Measurements from ENCODE around the gene ZSWIM9.

The ZSWIM9 gene

GRCh38 chr19:48169939-48170803 is at the start of gene ZSWIM9, which contains the start of gene LIG1:
TSS of gene ZSWIM9 (plus strand) at chr19:48170680. CDS start at chr19:48171803, 1,123 bp downstream.
TSS of gene LIG1 (minus strand) at chr19:48170344. CDS start at chr19:48165566, 4,778 bp downstream.
- peak; percentile 90 to 91 for DNase-seq

- DNase-seq = no peak
Measured at GRCh38 chr19:48121066-48121465, 49.4 kb upstream of the ZSWIM9 start.

GRCh38 chr19:48121909-48122371 is 48.5 kb upstream of the ZSWIM9 start:
- no peak for DNase-seq

DNA sequence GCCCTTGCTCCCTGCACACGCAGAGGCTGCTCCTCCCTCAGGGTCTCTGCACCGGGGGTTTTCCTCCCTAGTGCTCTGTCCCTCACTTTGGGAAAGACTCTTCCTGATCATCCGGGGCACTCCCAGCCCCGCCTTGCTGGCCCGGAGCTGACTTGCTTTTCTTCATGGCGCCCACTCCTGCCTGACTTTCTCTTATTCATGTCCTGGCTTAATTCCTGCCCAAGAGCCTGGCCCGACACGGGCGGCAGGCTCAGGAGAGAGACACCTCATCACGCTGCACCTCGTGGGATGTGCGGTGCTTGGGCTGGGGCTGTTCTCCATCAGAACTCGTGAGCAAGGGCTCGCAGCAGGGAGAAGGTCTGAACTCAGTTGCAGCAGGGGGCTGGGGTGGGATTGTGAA is 48.1 kb upstream of the ZSWIM9 start:
- no peak for DNase-seq

DNA sequence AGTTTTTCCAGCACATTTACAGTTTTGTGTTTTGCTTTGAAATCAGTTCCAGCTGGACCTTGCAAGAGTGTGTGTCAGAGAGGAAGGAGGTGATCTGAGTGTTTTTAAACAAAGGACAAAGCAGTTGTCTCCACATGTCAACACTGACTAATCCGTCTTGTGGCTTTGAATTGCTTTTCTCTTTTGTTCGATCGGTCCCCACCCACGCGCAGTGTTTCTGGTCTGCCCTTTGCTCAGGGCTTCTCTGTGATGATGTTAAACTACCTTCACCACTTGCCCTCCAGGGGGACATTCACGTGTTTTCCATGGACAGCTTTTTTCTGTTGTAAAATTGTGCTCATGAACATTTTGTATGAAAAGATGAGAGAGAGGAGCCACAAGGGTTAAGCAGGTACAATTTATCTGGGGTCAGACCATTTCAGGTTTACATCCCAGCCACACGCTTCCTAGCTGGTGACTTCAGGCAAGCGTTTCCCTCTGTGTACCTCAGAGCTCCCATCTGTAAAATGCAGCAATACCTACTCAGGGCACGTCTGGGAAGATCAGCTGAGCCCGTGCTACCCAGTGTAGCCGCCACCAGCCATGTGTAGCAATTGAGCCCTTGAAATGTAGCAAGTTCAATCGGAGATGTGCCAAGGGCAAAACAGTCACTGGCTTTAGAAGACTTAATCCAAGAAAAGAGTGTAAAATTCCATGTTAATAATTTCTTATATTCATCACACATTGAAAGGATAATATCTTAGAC is 46.4 kb upstream of the ZSWIM9 start:
- DNase-seq = no peak

- DNase-seq = no peak
Measured at GRCh38 chr19:48127561-48127960, 42.9 kb upstream of the ZSWIM9 start.

GRCh38 chr19:48133094-48133493 is 37.4 kb upstream of the ZSWIM9 start:
- DNase-seq = no peak

GRCh38 chr19:48135411-48135810 is 35.1 kb upstream of the ZSWIM9 start:
- peak in 1 of 2 donors; percentile 3 for DNase-seq

GRCh38 chr19:48136547-48136946 is 33.9 kb upstream of the ZSWIM9 start:
- no peak for DNase-seq

- DNase-seq = no peak
Measured at GRCh38 chr19:48137411-48137810, 33.1 kb upstream of the ZSWIM9 start.

- no peak for DNase-seq
Measured at GRCh38 chr19:48139053-48139452, 31.4 kb upstream of the ZSWIM9 start.

GRCh38 chr19:48147597-48148175 is 22.8 kb upstream of the ZSWIM9 start:
- no peak for DNase-seq

GRCh38 chr19:48148576-48148975 is 21.9 kb upstream of the ZSWIM9 start:
- no peak for DNase-seq

DNA sequence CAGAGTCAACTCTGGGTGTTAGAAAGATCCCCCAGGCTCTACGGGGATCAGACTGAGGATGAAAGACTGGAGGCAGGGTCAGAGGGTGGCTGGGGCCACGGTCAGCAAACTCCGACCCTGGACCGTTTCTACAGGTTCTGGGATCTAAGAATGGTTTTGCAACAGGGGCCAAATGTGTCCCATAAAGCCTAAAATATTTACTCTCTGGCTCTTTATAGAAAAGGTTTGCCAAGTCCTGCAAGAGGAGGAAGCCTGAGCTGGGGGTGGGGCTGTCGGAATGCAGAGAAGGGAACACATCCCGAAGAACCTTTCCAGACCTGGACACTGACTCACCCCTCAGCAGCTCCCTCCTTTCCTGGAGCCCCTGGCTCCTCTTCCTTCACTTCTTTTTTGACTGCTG is 21.1 kb upstream of the ZSWIM9 start:
- no peak for DNase-seq

GRCh38 chr19:48152551-48152950 is 17.9 kb upstream of the ZSWIM9 start:
- DNase-seq = peak; percentile 57 to 69

GRCh38 chr19:48154003-48154402 is 16.5 kb upstream of the ZSWIM9 start:
- no peak for DNase-seq

DNA sequence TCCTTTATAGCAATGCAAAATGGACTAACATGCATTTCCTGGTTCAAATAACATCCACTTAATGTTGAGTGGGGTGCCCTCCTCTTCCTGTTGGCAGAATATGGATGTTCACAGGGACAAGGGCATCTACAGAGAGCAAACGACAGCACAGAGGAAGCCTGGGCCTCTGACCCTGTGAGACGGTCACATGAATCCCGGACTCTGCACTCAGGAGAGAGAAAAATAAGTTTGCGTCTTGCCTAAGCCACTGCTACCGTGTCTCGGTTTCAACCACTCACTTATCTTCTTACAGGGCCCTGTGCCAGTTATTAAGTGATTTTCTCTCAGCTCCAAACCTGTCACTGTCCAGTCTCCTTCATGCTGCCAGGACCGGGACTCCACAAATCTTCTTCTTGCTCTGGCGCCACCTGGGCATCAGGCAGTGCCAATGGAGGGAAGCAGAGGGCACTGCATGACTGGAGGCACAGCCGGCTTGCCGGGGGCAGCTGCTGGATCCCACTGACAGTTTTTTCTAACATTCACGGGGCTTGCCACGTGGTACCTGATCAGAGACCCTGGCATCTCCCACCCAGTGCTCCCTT is 12.2 kb upstream of the ZSWIM9 start:
- no peak for DNase-seq

DNA sequence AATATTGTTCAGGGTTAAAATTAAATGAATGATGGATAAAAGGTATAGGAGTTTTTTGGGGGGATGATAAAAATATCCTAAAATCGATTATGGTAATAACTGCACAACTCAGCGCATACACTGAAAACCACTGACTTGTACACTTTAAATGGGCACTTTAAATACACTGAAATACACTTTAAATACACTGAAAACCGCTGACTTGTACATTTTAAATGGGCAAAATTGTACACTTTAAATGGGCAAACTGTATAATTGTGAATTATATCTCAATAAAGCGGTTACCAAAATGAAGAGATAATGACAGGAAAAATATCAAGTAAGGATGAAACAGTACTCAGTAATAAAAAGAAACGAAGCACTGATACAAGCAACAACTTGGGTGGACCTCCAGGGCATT is 1.8 kb upstream of the ZSWIM9 start:
- DNase-seq = no peak

DNA sequence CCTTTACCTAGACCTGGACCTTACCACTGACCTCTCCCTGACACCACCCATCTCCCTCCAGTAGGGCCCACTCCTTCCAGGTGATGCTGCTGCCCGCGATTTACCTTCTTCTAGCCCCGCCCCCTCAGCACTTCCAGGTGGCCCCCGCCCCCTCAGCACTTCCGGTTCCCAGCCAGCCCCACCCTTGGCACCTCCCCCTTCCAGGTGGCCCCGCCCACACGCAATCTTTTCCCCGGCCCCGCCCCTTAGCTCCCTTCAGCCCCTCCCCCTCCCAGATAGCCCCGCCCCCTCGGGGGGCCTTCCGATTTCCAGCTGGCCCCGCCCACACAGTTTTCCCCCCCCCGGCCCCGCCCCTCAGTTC is 922 bp upstream of the ZSWIM9 start:
- peak; percentile 84 to 90 for DNase-seq

- peak in 1 of 2 donors; percentile 1 for DNase-seq
Measured at GRCh38 chr19:48170817-48171347, 402 bp downstream of the ZSWIM9 start.

GRCh38 chr19:48171710-48172109 is 1.2 kb downstream of the ZSWIM9 start:
- DNase-seq = no peak

GRCh38 chr19:48174445-48175030 is 4.1 kb downstream of the ZSWIM9 start:
- DNase-seq = no peak

Data from CD4-positive, alpha-beta T cell treated with Interleukin-1 beta for 1 hour (primary cell).